NCI-H187 (cell line): ENCODE results near the gene TMEM187.

Experiments used
- DNase-seq, 2 experiments: peaks; one replicate each; lab custom pipeline; 2025; lab: John Stamatoyannopoulos, UW

The TMEM187 gene

GRCh38 chrX:153934762-153935325 lies 37.7 kb upstream of the TMEM187 start, which contains the start of gene NAA10:
NAA10 (minus strand) TSS chrX:153935037; CDS start chrX:153934904, 133 bp downstream.
- DNase-seq = peak; percentile 46 to 86

GRCh38 chrX:153935326-153935851 lies 37.2 kb upstream of the TMEM187 start:
- DNase-seq = no peak

GRCh38 chrX:153937056-153937455 lies 35.5 kb upstream of the TMEM187 start:
- DNase-seq = no peak

GRCh38 chrX:153938226-153938786 lies 34.2 kb upstream of the TMEM187 start:
- no peak for DNase-seq

GRCh38 chrX:153939573-153939972 lies 33.0 kb upstream of the TMEM187 start:
- DNase-seq = no peak

GRCh38 chrX:153941336-153942252 lies 31.0 kb upstream of the TMEM187 start:
- DNase-seq = no peak

- peak in 1 of 2 experiments; percentile 20 for DNase-seq
Measured at GRCh38 chrX:153944140-153944799, 28.3 kb upstream of the TMEM187 start, which contains the start of gene RENBP. RENBP (minus strand) TSS chrX:153944643; CDS start chrX:153944610, 33 bp downstream.

- no peak for DNase-seq
Measured at GRCh38 chrX:153944800-153945150, 27.8 kb upstream of the TMEM187 start.

- DNase-seq = no peak
Measured at GRCh38 chrX:153945956-153946943, 26.3 kb upstream of the TMEM187 start.

GRCh38 chrX:153947009-153947769 lies 25.4 kb upstream of the TMEM187 start:
- peak; percentile 69 to 76 for DNase-seq

GRCh38 chrX:153948002-153948466 lies 24.5 kb upstream of the TMEM187 start:
- DNase-seq = no peak

- DNase-seq = no peak
Measured at GRCh38 chrX:153948847-153949805, 23.4 kb upstream of the TMEM187 start.

- DNase-seq = no peak
Measured at GRCh38 chrX:153950127-153950526, 22.4 kb upstream of the TMEM187 start.

GRCh38 chrX:153951683-153952372 lies 20.7 kb upstream of the TMEM187 start:
- no peak for DNase-seq

- no peak for DNase-seq
Measured at GRCh38 chrX:153952373-153953026, 20.1 kb upstream of the TMEM187 start.

- DNase-seq = peak; percentile 24 to 28
Measured at GRCh38 chrX:153953342-153953830, 19.2 kb upstream of the TMEM187 start.

- no peak for DNase-seq
Measured at GRCh38 chrX:153953892-153954557, 18.5 kb upstream of the TMEM187 start.
